ENCODE measurements around the gene RAB11FIP4.

The RAB11FIP4 gene

GRCh38 chr17:31499771-31500554, 108.5 kb downstream of the RAB11FIP4 start:
- no peak for DNase-seq (ENCODE audit: low read depth)

DNA sequence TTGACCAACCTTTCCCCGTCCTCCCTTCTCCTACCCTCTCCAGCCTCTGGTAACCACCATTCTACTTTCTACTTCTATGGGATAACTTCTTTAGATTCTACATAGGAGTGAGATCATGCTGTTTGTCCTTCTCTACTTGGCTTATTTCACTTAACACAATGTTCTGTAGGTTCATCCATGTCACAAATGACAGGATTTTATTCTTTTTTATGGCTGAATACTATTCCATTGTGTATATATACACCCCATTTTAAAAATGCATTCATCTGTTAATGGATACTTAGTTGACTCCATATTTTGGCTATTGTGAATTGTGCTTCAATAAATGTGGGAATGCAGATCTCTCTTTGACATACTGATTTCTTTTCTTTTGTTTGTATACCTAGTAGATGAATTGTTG, 115.0 kb downstream of the RAB11FIP4 start:
- no peak for DNase-seq (ENCODE audit: low read depth)

DNA sequence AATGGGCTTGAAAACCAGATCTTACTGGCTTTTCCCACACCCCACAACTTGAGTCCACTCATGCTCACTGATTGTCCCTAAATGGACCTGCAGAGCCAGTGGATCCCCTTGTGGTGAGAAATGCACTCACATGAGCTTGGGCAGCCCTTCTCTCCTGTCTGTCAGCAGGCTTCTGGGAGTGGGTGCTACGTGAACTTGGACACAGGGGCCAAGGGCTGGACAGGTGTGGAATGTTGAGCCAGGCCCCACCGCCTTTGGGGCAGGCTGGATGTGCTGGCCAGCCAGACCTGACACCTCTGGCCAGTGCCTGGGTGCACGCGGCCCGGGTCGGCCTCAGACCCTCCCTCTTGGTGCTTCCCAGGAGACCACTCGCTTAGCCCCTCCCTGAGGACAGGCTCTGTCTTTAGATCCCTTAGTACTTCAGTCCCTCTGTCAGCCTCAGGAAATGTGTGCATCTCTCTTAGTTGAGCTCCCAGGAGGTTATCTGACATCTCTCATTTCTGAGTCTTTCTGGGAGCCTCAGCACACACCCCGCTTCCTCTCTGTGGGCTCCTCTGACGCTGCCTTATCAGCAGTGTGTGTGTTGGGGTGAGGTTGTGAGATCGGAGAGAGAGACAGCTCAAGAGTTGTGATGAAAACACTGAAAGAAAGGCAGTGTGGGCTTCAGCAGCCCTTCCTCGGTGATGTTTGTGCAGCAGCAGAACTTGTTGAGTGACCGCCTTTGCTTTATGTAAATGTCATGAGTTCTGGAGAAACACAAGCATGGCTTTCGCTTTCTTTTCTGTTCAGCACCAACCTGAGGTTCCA, 117.0 kb downstream of the RAB11FIP4 start:
- DNase-seq (ENCODE audit: low read depth) = no peak

GRCh38 chr17:31509095-31509804, 117.8 kb downstream of the RAB11FIP4 start:
- no peak for DNase-seq (ENCODE audit: low read depth)

GRCh38 chr17:31509805-31510177, 118.3 kb downstream of the RAB11FIP4 start:
- no peak for DNase-seq (ENCODE audit: low read depth)

- DNase-seq (ENCODE audit: low read depth) = no peak
Observed at GRCh38 chr17:31510308-31511194, 119.1 kb downstream of the RAB11FIP4 start.

- no peak for DNase-seq (ENCODE audit: low read depth)
Observed at GRCh38 chr17:31511195-31511578, 119.7 kb downstream of the RAB11FIP4 start.

DNA sequence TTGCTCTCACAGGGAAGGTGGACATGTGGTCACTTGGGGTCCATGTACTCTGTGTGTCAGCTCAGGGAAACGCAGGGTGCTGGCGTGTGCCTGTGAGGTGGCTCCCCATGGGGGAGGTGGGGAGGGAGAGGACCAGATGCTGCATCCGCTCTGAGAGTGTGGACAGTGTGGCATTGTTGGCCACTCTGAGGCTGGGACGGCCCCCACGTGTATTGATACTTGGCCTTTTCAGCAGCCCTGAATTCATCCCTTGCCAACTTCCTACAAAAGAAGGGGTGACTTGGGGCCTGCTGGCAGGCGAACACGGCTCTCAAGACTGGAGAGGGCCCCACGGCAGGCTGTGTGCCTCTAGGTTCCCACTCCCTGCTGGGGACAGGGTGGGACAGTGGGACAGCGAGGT, 120.1 kb downstream of the RAB11FIP4 start:
- no peak for DNase-seq (ENCODE audit: low read depth)

- DNase-seq (ENCODE audit: low read depth) = no peak
Observed at GRCh38 chr17:31512104-31512740, 120.7 kb downstream of the RAB11FIP4 start.

GRCh38 chr17:31512796-31513195, 121.3 kb downstream of the RAB11FIP4 start:
- no peak for DNase-seq (ENCODE audit: low read depth)

DNA sequence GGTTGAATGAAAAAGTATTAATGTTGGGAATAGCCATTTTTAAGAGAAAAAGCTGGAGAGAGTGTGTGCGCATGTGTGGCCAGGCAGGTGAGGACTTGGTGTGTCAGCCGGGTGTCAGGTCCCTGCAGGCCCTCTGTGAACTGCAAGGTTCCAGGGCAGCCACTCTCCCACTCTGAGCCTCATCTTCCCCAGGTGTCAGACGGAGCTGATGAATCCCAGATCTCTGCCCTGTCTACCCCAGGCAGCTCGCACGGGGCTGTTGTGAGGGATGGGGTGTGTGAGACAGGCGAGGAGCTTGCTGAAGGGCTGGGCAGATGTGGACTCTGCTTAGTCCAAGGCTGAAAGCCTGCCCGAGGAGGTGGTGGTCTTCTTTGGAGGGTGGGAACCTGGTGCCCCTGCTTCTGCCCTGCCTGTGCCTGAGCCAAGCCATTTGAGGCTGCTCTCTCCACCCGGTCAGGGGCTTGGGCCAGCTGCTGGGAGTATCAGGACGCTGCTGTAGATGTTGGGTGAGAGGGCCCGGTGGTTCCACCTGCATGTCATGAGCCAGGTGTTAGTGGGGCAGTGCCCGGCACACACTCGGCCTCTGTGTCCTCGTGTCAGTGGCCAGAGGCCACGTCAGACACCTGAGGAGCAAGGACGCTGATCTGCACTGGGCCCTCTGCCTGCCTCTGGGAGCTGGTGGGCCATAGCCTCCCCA, 122.4 kb downstream of the RAB11FIP4 start:
- no peak for DNase-seq (ENCODE audit: low read depth)

GRCh38 chr17:31515267-31515666, 123.8 kb downstream of the RAB11FIP4 start:
- DNase-seq (ENCODE audit: low read depth) = no peak

- DNase-seq (ENCODE audit: low read depth) = no peak
Observed at GRCh38 chr17:31517524-31517923, 126.0 kb downstream of the RAB11FIP4 start.

DNA sequence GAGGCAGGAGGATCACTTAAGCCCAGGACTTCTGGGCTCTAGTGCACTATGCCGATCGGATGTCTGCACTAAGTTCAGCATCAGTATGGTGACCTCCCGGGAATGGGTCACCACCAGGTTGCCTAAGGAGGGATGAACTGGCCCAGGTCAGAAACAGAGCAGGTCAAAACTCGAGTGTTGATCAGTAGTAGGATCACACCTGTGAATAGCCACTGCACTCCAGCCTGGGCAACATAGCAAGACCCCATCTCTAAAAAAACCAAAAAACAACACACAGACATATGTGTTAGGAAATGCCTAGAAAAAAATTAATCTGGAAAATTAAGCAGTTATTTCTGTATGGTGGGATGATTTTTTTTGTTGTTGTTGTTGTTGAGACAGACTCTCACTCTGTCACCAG, 127.0 kb downstream of the RAB11FIP4 start:
- no peak for DNase-seq (ENCODE audit: low read depth)

DNA sequence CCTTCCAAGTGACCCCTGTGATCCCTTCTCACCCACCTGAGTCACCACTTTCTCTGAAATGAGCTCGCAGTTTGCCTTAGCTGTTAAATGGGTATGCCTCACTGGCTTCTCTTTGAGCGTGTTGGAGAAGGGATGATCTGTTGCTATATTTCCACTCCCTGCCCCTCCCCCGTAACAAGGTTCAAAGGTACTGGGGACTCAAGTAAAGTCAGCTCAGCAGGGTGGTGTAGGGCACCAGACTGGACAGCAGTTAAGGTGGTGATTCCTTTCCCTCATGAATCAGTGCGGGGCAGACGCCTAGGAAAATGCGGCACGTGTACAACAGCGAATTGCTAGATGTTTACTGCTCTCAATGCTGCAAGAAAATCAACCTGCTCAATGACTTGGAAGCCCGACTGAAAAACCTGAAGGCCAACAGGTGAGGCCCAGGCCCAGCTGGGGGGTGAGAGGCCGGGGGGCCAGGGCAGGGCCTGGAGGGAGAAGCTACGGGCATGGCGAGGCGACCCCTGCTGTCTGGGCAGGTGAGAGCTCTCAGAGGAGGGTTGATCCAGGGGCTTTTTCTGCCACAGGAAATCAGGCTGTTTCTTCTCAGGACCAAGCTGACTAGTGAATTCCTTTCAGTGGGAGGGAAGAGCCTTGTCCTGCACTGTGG, 130.3 kb downstream of the RAB11FIP4 start:
- no peak for DNase-seq (ENCODE audit: low read depth)

- no peak for DNase-seq (ENCODE audit: low read depth)
Observed at GRCh38 chr17:31522284-31522931, 130.9 kb downstream of the RAB11FIP4 start.

- no peak for DNase-seq (ENCODE audit: low read depth)
Observed at GRCh38 chr17:31522987-31523495, 131.6 kb downstream of the RAB11FIP4 start.

DNA sequence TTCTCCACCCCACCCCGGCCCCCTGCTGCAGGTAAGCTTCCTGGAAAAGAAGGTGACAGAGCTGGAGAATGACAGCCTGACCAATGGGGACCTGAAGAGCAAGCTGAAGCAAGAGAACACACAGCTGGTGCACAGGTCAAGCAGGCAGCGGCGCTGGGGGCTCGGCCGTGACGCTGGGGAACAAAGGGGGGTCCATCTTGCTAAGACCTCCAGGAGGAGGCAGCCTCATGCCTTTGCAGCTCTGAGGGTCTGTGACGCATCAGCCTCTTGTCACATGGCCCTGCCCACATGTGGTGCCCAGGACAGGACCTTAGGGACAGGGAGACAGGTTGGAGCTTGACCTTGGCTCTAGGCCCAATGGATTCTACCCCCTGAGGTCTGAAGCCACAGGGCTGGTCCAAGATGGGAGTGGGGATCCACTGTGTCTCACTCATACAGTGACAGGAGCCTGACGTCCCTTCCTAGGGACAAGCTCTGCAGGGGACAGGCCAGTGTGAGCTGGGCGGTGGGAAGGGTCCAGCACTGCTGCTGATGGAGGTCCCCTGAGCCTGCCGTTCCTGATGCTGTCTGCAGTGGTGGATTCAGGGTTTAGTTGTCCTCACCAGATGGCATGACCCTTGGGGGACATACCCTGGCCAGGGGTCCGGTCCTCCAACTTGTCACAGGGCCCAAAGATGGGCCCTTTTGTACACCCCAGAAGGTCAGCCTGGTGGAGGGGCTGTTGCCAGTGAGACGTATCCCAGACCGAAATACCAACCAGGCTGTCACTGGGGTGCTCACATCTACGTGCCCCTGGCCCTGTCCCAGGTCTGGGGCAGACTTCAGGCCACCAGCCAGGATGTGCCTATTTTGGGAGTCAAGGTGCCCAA, 132.6 kb downstream of the RAB11FIP4 start:
- no peak for DNase-seq (ENCODE audit: low read depth)

Data from stimulated activated CD8-positive, alpha-beta memory T cell treated with anti-CD3 and anti-CD28 coated beads, Interleukin-7, amount 100 ng/mL, for 24 hours (primary cell).